BE2C (cell line): ENCODE data around the gene DCAF10.

Experiments used
- DNase-seq: peaks from one replicate; pipeline ENCODE4 v3.0.0-alpha.2; 2020
- H3K27me3 ChIP-seq: fragments of 250-450 bp; sonication (Bioruptor Pico); 2 replicates; pipeline ENCODE4 v1.5.1; 2020; ENCODE audit warnings: mild to moderate bottlenecking
- H3K36me3 ChIP-seq: fragments of 250-450 bp; sonication (Bioruptor Pico); 2 replicates; pipeline ENCODE4 v1.5.1; 2020; ENCODE audit warnings: mild to moderate bottlenecking
- H3K4me1 ChIP-seq: fragments of 250-450 bp; sonication (Bioruptor Pico); 2 replicates; pipeline ENCODE4 v1.5.1; 2020
- H3K4me3 ChIP-seq: 2 replicates; pipeline ENCODE4 v1.5.1; 2011; ENCODE audit warnings: low read depth, low read length
- H3K9me3 ChIP-seq: fragments of 250-450 bp; sonication (Bioruptor Pico); 2 replicates; pipeline ENCODE4 v1.5.1; 2020
- TF ChIP-seq, protein P1 (sequence below): IDR thresholded peaks from 2 replicates; pipeline ENCODE4 v1.5.1; 2012; ENCODE audit warnings: mild to moderate bottlenecking, low read depth, low read length

DCAF10 gene

DNA sequence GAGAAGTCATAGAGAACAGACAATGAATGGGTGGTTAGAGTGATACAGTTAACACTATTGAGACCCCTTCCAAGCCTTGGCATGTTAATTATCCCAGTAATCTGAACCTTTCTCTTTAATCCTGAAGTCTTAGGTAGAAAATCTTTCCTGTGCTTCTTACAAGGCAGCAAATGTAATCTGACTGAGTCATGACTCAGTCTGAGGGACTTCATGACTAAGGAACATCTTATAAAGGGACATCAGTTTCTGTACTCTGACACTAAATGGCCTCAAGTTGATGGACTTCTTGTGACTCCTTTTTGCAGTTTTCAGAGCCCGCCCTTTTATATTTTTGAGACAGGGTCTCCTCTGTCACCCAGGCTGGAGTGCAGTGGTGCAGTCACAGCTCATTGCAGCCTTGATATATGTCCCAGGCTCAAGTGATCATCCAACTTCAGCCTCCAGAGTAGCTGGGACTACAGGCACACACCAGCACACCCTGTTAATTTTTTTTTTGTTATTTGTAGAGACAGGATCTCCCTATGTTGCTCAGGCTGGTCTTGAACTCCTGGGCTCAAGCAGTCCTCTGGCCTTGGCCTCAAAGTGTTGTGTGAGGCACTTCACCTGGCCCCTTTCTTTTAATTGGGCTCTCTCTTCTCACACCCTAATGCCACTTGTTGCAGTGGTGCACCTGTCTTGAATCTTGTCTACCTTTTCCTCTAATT lies 25.2 kb upstream of the DCAF10 start:
- Histone ChIP-seq H3K9me3 (no peaks in the 10 kb centered on the region), H3K36me3 (peaks cover 55% of the 10 kb centered on the region), H3K27me3 (no peaks in the 10 kb centered on the region), H3K4me1 (no peaks in the 10 kb centered on the region), H3K4me3 (no peak overlapping the region)
- TF ChIP-seq, protein P1, sequence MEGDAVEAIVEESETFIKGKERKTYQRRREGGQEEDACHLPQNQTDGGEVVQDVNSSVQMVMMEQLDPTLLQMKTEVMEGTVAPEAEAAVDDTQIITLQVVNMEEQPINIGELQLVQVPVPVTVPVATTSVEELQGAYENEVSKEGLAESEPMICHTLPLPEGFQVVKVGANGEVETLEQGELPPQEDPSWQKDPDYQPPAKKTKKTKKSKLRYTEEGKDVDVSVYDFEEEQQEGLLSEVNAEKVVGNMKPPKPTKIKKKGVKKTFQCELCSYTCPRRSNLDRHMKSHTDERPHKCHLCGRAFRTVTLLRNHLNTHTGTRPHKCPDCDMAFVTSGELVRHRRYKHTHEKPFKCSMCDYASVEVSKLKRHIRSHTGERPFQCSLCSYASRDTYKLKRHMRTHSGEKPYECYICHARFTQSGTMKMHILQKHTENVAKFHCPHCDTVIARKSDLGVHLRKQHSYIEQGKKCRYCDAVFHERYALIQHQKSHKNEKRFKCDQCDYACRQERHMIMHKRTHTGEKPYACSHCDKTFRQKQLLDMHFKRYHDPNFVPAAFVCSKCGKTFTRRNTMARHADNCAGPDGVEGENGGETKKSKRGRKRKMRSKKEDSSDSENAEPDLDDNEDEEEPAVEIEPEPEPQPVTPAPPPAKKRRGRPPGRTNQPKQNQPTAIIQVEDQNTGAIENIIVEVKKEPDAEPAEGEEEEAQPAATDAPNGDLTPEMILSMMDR = no peak
- DNase-seq = no peak

DNA sequence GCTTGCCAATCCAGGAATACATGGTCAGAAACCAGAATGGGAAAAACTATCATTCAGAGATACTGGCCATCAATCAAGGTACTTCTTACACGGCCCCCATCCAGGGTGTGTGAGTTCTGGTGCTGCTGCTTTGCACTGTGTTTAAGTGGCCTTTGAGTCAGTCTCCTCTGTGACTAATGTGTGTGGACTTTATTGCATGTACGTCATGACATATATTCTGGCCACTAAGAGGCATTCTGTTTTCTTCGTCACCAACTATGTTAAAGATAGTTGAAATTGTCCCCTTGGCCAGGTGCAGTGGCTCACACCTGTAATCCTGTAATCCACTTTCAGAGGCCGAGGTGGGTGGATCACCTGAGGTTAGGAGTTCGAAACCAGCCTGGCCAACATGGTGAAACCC lies 24.3 kb upstream of the DCAF10 start:
- no peaks in the 10 kb centered on the region for H3K4me1 ChIP-seq
- H3K4me3 ChIP-seq = no peak overlapping the region
- no peaks in the 10 kb centered on the region for H3K9me3 ChIP-seq
- no peak for DNase-seq
- TF ChIP-seq, protein P1 = no peak
- peaks cover 64% of the 10 kb centered on the region for H3K36me3 ChIP-seq
- H3K27me3 ChIP-seq = no peaks in the 10 kb centered on the region

DNA sequence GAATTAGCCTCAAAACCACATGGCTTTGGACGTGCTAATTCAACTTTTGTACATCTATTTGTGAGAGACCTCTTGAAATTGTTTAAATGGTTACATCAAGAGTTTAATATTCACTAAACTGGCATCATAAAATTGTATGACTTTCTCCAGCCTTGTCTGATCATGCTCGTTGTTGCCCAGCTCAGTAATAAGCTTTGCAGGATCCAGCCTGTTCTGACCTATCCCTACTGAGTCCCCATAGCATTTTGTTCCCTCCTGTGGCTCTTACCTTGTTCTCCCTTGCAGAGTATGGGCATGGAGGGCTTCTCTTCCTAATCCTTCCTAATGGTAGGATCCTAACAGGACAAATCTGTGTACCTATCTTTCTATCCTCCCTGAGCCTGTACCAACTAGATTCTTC lies 22.1 kb upstream of the DCAF10 start:
- H3K36me3 ChIP-seq = peaks cover 79% of the 10 kb centered on the region
- H3K27me3 ChIP-seq = no peaks in the 10 kb centered on the region
- H3K9me3 ChIP-seq = no peaks in the 10 kb centered on the region
- TF ChIP-seq, protein P1 = no peak
- no peak for DNase-seq
- no peaks in the 10 kb centered on the region for H3K4me1 ChIP-seq
- H3K4me3 ChIP-seq = no peak overlapping the region

DNA sequence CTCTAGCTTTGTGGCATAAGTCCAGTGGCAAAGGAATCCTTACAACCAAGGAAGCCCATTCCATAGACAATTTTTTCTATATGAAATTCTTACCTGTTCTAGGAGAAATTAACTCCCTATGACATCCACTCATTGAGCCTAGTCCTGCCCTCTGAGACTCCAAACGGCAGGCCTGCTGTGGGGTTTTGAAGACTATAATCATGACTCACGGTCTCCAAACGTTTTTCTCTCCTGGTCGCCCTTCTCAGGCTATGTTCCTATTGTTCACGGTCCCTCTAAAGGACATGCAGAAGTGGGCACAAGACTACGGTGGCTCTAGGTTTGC lies 16.3 kb upstream of the DCAF10 start:
- Histone ChIP-seq H3K27me3 (no peaks in the 10 kb centered on the region), H3K4me1 (no peaks in the 10 kb centered on the region; the same call in 1 of the 2 replicates), H3K4me3 (peak overlapping the region; percentile 94), H3K36me3 (peaks cover 47% of the 10 kb centered on the region), H3K9me3 (no peaks in the 10 kb centered on the region)
- no peak for DNase-seq
- TF ChIP-seq, protein P1 = no peak

DNA sequence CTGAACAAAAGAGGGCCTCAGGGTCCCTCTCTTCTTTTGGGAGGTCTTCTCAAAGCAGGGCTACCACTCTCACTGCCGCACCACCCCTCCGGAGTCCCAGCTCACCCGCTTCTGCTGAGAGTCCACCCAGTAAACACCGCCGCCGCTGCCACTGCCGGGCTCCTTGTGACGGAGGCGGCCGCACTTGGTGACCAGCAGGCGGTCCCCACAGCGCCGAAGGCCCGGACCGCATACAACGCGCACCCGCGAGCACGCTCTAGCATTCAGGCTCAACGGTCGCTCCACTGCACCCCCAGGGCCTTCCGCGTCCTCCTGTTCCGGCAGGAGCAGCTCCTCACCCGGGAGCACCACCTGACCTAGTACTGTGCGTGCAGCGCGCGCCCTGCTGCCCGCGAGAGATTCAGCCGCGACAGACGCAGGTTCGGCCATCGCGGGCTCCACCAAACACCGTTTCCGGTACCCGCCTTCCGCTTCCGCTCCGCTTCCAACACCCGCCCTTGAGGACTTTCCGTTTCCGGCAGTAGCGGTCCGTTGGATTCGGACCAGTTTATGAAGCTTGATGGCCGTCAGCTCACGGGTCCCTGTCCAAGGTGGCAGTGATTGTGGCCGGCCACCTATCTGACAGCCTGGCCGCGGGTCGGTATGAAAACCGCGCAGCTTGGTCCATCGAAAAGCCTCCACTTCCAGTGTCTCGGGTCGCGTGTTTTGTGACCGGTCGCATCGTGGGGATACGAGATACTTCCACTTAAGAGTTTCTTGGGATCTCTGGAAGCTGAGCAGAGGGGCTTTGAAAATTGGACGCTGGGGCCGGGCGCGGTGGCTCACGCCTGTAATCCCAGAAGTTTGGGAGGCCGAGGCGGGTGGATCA lies 15.7 kb upstream of the DCAF10 start, which contains the start of gene EXOSC3:
TSS of gene EXOSC3 (minus strand) at position 449 of the 868 bp plus-strand sequence. CDS start at position 429, 20 bp downstream.
- H3K4me3 ChIP-seq = peak within 1 kb of the TSS; percentile 94
- no peaks in the 10 kb centered on the region; the same call in 1 of the 2 replicates for H3K4me1 ChIP-seq
- no peaks in the 10 kb centered on the region for H3K27me3 ChIP-seq
- TF ChIP-seq, protein P1 = peak; percentile 21; the same call in 1 of the 2 replicates
- no peaks in the 10 kb centered on the region for H3K9me3 ChIP-seq
- DNase-seq = peak; percentile 92
- H3K36me3 ChIP-seq = peaks cover 41% of the 10 kb centered on the region
